GM12878 (cell line): Measurements from ENCODE around the gene ARHGAP30. TPM values are rescaled to one million over a fixed set of nuclear protein-coding genes. Genes with fewer than 3 reads are reported as not detected.
A peak's percentile ranks its signal among the peaks of the same experiment; 100 is the strongest.

Experiments
- ATAC-seq: fragments of 200-7000 bp; cut with Tn5 transposase; 3 replicates; pipeline ENCODE4 v1.9.1; 2020; ENCODE audit warnings: mild to moderate bottlenecking, moderate library complexity
- BruUV-seq: library from RNA; stranded (reverse); fragments of 400-500 nt; replicated peaks from 2 replicates; lab custom pipeline; 2021; lab: Mats Ljungman, UMichigan
- CTCF ChIA-PET: fragments of 300-600 bp; sonication (Branson Sonifier 250); formaldehyde crosslinking; extraction: SDS; loops from one replicate; lab custom pipeline; 2021; ENCODE audit warnings: inconsistent platforms; lab: Yijun Ruan, JAX
- POLR2A ChIA-PET: fragments of 350-600 bp; formaldehyde crosslinking; extraction: SDS; loops from one replicate; lab custom pipeline; 2021; ENCODE audit warnings: inconsistent platforms; lab: Charles Lee
- RAD21 ChIA-PET: fragments of 300-600 bp; sonication (Branson Sonifier 250); formaldehyde crosslinking; loops from one replicate; lab custom pipeline; 2023; ENCODE audit warnings: antibody characterized with exemption; ENCODE audit not compliant: unreplicated experiment; lab: Charles Lee
- SMC1A ChIA-PET: fragments of 300-600 bp; sonication (Branson Sonifier 250); formaldehyde crosslinking; loops from one replicate; lab custom pipeline; 2023; ENCODE audit not compliant: unreplicated experiment, uncharacterized antibody; lab: Charles Lee
- DNase-seq: peaks from one replicate; pipeline ENCODE4 v3.0.0-alpha.2; 2011; ENCODE audit warnings: low read depth, low spot score
- FAIRE-seq: peaks from 3 replicates; lab custom pipeline; 2011; peaks lifted over from hg19 to GRCh38; lab: Jason Lieb, UNC
- H2AFZ ChIP-seq: 2 replicates; pipeline ENCODE4 v1.6.0; 2011; ENCODE audit warnings: low read depth, low read length, control low read depth; ENCODE audit not compliant: control insufficient read depth
- H3K27ac ChIP-seq: 2 replicates; pipeline ENCODE4 v1.5.1; 2011; ENCODE audit warnings: control low read depth; ENCODE audit not compliant: control insufficient read depth, insufficient read depth
- H3K27me3 ChIP-seq, 2 experiments: replicated peaks in 1 of 2; 2 replicates each; pipeline versions ENCODE4 v1.6.0 to v1.6.1; 2011; ENCODE audit warnings: low read length in 1 of 2; ENCODE audit not compliant: control insufficient read depth in 2 of 2, insufficient read depth in 2 of 2
- H3K36me3 ChIP-seq, 2 experiments: 2 replicates each; pipeline ENCODE4 v1.5.1; 2011; ENCODE audit warnings: low read length in 1 of 2; ENCODE audit not compliant: control insufficient read depth in 2 of 2, insufficient read depth in 2 of 2
- H3K4me1 ChIP-seq: 2 replicates; pipeline ENCODE4 v1.6.1; 2011; ENCODE audit warnings: mild to moderate bottlenecking, low read length, moderate library complexity, mixed read lengths; ENCODE audit not compliant: control insufficient read depth, insufficient read depth
- H3K4me2 ChIP-seq: 2 replicates; pipeline ENCODE4 v1.6.0; 2011; ENCODE audit warnings: control low read depth; ENCODE audit not compliant: control insufficient read depth, insufficient read depth
- H3K4me3 ChIP-seq: fragments of 200-600 bp; sonication (generic); 2 replicates; pipeline ENCODE4 v1.5.1; 2016
- H3K79me2 ChIP-seq: 2 replicates; pipeline ENCODE4 v1.6.0; 2011; ENCODE audit warnings: low read length; ENCODE audit not compliant: control insufficient read depth, insufficient read depth
- H3K9ac ChIP-seq: 2 replicates; pipeline ENCODE4 v1.8.0; 2011; ENCODE audit warnings: low read length, control low read depth, mixed read lengths; ENCODE audit not compliant: control insufficient read depth, insufficient read depth
- H3K9me3 ChIP-seq: replicated peaks from 3 replicates; pipeline ENCODE4 v1.5.1; 2011; ENCODE audit warnings: mild to moderate bottlenecking, low read length; ENCODE audit not compliant: control insufficient read depth, insufficient read depth
- H4K20me1 ChIP-seq: 2 replicates; pipeline ENCODE4 v1.6.0; 2011; ENCODE audit not compliant: control insufficient read depth, insufficient read depth
- CREM ChIP-seq: IDR thresholded peaks from 2 replicates; pipeline ENCODE4 v1.6.1; 2014; ENCODE audit warnings: antibody characterized with exemption, low read depth
- FOXM1 ChIP-seq: IDR thresholded peaks from 2 replicates; pipeline ENCODE4 v1.6.1; 2012; ENCODE audit warnings: low read depth, mild to moderate bottlenecking, inconsistent platforms, low read length, moderate library complexity
- GATAD2B ChIP-seq: fragments of 450-650 bp; conservative IDR thresholded peaks from 2 replicates; pipeline ENCODE4 v1.6.1; 2017; ENCODE audit warnings: low read depth, mild to moderate bottlenecking, moderate library complexity
- HDAC2 ChIP-seq: fragments of 200-600 bp; sonication (generic); IDR thresholded peaks from 2 replicates; pipeline ENCODE4 v1.6.1; 2017
- IKZF2 ChIP-seq, 2 experiments: fragments of 450-650 bp; IDR thresholded peaks; 2 replicates each; pipeline ENCODE4 v1.6.1; 2017; ENCODE audit warnings: mild to moderate bottlenecking in 2 of 2, moderate library complexity in 2 of 2
- KLF5 ChIP-seq: fragments of 450-650 bp; IDR thresholded peaks from 2 replicates; pipeline ENCODE4 v1.6.1; 2014; ENCODE audit warnings: mild to moderate bottlenecking; ENCODE audit not compliant: partially characterized antibody
- NBN ChIP-seq: fragments of 450-650 bp; IDR thresholded peaks from 2 replicates; pipeline ENCODE4 v1.6.1; 2016
- PAX8 ChIP-seq: fragments of 450-650 bp; IDR thresholded peaks from 2 replicates; pipeline ENCODE4 v1.6.1; 2017; ENCODE audit warnings: mild to moderate bottlenecking, moderate library complexity
- PML ChIP-seq: IDR thresholded peaks from 2 replicates; pipeline ENCODE4 v1.6.1; 2012; ENCODE audit warnings: low read length, inconsistent platforms
- POLR2A ChIP-seq: IDR thresholded peaks from 2 replicates; pipeline ENCODE4 v1.6.1; 2011; ENCODE audit warnings: low read depth, mild to moderate bottlenecking, low read length
- RCOR1 ChIP-seq: conservative IDR thresholded peaks from 2 replicates; pipeline ENCODE4 v1.6.1; 2012; ENCODE audit warnings: low read depth, low read length, improper control_type of control experiment
- SPI1 ChIP-seq: IDR thresholded peaks from 2 replicates; pipeline ENCODE4 v1.6.1; 2011; ENCODE audit warnings: low read depth, mild to moderate bottlenecking, low read length, moderate library complexity, borderline replicate concordance; ENCODE audit not compliant: insufficient read depth
- TAF1 ChIP-seq: IDR thresholded peaks from 2 replicates; pipeline ENCODE4 v1.6.1; 2011; ENCODE audit warnings: mild to moderate bottlenecking, low read depth, low read length, borderline replicate concordance
- TCF3 ChIP-seq: IDR thresholded peaks from 2 replicates; pipeline ENCODE4 v1.6.1; 2012; ENCODE audit warnings: low read depth, mild to moderate bottlenecking, low read length, borderline replicate concordance; ENCODE audit not compliant: insufficient read depth
- WGBS: methylation state at CpG from one replicate; pipeline ENCODE4 v1.1.6; 2016; ENCODE audit warnings: low lambda C conversion rate; ENCODE audit not compliant: insufficient replicate concordance, insufficient coverage; ENCODE audit errors: missing lambda C conversion rate; 5-methylcytosine and 5-hydroxymethylcytosine counted together
- in situ Hi-C: fragments of 300-500 bp; cut with MboI; formaldehyde crosslinking; loops from 9 replicates; pipeline ENCODE4 v1.14.3; 2018; ENCODE audit warnings: mixed read lengths
- intact Hi-C: fragments of 100-400 bp; cut with micrococcal nuclease; formaldehyde crosslinking; loops from one replicate; pipeline ENCODE4 v1.14.2; 2022; ENCODE audit not compliant: unreplicated experiment
- polyA plus RNA-seq, 11 experiments: library from polyadenylated mRNA; depleted of rRNA in 4 of 11; unstranded in 6 of 11; stranded (reverse) in 5 of 11; fragments of >200 nt; fragmentation: Nextera tagmentation in 4 of 11; fragmentation: Illumina TruSeq in 1 of 11; extraction: Ambion mirVana in 4 of 11; extraction: Trizol in 1 of 11; gene quantifications; 1 replicate in 1 of 11; 2 replicates in 10 of 11; pipeline versions ENCODE4 v1.2.1 to v1.2.3, GENCODE V29; 2011 to 2016; ENCODE audit warnings: inconsistent platforms in 2 of 11, missing spikeins in 2 of 11, low read depth in 1 of 11
- total RNA-seq, 4 experiments: library from RNA; depleted of rRNA in 3 of 4; stranded (reverse); fragments of >200 nt in 3 of 4; fragmentation: Illumina TruSeq in 1 of 4; extraction: Trizol in 1 of 4; gene quantifications; 2 replicates each; pipeline versions ENCODE4 v1.2.1 to v1.2.3, GENCODE V29; 2013 to 2021
- TF ChIP-seq, protein P1 (sequence below): IDR thresholded peaks from 2 replicates; pipeline ENCODE4 v1.6.1; 2011; ENCODE audit warnings: mild to moderate bottlenecking, low read depth, low read length, moderate library complexity; ENCODE audit not compliant: insufficient replicate concordance
- TF ChIP-seq, protein P2 (sequence below): IDR thresholded peaks from 2 replicates; pipeline ENCODE4 v1.6.1; 2011; ENCODE audit warnings: borderline replicate concordance, low read depth, mild to moderate bottlenecking, moderate library complexity, low read length; ENCODE audit not compliant: insufficient read depth, poor library complexity, severe bottlenecking
- TF ChIP-seq, protein P3 (sequence below): fragments of 450-650 bp; IDR thresholded peaks from 2 replicates; pipeline ENCODE4 v1.6.1; 2017; ENCODE audit warnings: antibody characterized with exemption, mild to moderate bottlenecking, moderate library complexity

ARHGAP30 gene
- total and polyA plus RNA-seq, 10 of the 15 experiments (the other 5 are each of a cell fraction or from before 2014, with no cell fraction given): 12.9 to 143 (median 76.3) TPM

DNA sequence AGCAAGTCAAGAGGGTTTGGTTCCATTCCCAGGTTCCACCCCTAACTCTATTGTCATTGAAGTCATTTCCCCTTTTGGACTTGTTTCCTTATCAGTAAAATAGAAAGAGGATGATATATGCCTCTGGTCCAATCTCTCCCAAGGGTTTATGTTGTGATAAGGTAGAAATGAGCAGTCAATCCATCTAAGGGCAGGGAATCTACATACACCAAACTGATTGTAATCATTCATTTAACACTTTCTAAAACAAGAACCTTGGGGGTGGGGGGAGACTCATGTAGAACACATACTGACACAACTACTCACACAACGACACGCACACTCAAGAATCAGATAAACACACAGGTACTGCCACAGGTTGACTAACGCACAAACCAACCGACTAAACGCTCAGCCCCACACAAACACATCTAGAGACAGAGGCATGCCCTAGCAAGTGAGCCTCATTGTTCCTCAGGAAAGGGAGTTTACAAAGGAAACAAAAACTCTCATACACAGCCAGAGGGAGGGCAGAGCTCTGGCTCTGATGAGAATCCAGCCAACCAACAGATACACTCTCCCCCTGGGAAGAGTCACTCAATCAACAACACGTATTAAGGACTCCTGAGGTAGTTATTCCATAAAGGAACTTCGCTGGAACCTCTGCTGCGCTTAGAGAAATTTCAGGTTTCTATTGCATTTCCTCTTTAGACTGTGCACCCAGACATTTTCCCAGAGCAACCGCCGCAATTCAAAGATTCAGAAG lies 49.8 kb downstream of the ARHGAP30 start:
- DNase-seq (no peak), FAIRE-seq (peak; percentile 70), ATAC-seq (peak; percentile 16)
- H3K79me2 ChIP-seq: peaks cover 34% of the 10 kb centered on the region
- H3K4me1 ChIP-seq: peaks cover 19% of the 10 kb centered on the region
- peak overlapping the region; percentile 83 for H2AFZ ChIP-seq
- peak overlapping the region; percentile 33 for H3K27ac ChIP-seq
- H3K4me3 ChIP-seq: peak overlapping the region; percentile 75
- TF ChIP-seq NBN (no peak), TAF1 (no peak), KLF5 (no peak), HDAC2 (no peak), GATAD2B (no peak), IKZF2 (IDR thresholded peaks at IDR 0.05) (no peak; a peak in 2 of 4 replicates), TCF3 (0 out of 2 replicates have a peak, but pooled peaks have one; percentile 20), FOXM1 (no peak), RCOR1 (no peak), CREM (no peak), PML (no peak), POLR2A (no peak), SPI1 (peak; percentile 21; the same call in 1 of the 2 replicates), PAX8 (no peak)
- TF ChIP-seq, protein P1, sequence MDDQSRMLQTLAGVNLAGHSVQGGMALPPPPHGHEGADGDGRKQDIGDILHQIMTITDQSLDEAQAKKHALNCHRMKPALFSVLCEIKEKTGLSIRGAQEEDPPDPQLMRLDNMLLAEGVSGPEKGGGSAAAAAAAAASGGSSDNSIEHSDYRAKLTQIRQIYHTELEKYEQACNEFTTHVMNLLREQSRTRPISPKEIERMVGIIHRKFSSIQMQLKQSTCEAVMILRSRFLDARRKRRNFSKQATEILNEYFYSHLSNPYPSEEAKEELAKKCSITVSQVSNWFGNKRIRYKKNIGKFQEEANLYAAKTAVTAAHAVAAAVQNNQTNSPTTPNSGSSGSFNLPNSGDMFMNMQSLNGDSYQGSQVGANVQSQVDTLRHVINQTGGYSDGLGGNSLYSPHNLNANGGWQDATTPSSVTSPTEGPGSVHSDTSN: peak; percentile 36
- TF ChIP-seq, protein P2, sequence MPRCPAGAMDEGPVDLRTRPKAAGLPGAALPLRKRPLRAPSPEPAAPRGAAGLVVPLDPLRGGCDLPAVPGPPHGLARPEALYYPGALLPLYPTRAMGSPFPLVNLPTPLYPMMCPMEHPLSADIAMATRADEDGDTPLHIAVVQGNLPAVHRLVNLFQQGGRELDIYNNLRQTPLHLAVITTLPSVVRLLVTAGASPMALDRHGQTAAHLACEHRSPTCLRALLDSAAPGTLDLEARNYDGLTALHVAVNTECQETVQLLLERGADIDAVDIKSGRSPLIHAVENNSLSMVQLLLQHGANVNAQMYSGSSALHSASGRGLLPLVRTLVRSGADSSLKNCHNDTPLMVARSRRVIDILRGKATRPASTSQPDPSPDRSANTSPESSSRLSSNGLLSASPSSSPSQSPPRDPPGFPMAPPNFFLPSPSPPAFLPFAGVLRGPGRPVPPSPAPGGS: peak; percentile 60
- TF ChIP-seq, protein P3, sequence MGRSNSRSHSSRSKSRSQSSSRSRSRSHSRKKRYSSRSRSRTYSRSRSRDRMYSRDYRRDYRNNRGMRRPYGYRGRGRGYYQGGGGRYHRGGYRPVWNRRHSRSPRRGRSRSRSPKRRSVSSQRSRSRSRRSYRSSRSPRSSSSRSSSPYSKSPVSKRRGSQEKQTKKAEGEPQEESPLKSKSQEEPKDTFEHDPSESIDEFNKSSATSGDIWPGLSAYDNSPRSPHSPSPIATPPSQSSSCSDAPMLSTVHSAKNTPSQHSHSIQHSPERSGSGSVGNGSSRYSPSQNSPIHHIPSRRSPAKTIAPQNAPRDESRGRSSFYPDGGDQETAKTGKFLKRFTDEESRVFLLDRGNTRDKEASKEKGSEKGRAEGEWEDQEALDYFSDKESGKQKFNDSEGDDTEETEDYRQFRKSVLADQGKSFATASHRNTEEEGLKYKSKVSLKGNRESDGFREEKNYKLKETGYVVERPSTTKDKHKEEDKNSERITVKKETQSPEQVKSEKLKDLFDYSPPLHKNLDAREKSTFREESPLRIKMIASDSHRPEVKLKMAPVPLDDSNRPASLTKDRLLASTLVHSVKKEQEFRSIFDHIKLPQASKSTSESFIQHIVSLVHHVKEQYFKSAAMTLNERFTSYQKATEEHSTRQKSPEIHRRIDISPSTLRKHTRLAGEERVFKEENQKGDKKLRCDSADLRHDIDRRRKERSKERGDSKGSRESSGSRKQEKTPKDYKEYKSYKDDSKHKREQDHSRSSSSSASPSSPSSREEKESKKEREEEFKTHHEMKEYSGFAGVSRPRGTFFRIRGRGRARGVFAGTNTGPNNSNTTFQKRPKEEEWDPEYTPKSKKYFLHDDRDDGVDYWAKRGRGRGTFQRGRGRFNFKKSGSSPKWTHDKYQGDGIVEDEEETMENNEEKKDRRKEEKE: no peak
- H3K9ac ChIP-seq: peak overlapping the region; percentile 57
- BruUV-seq: no TSS peak
- SMC1A ChIA-PET: interaction anchor here (0.6 to 4.2 kb wide), 15 partner anchors 7 to 77 kb away, joined by 3 to 23 read pairs (median 6); partner anchors contain the start of genes ARHGAP30, KLHDC9 and USF1
- peak overlapping the region; percentile 88 for H3K4me2 ChIP-seq
- no peaks in the 10 kb centered on the region for H3K36me3 ChIP-seq
- CTCF ChIA-PET: interaction anchor here (1.1 to 3.4 kb wide), 9 partner anchors 8 to 375 kb away, joined by 3 to 18 read pairs (median 8); partner anchors contain the start of genes ARHGAP30, TSTD1 and USF1
- intact Hi-C loops: no loop called here
- RAD21 ChIA-PET: interaction anchor here (1.2 to 4.4 kb wide), 6 partner anchors 18 to 77 kb away, joined by 3 to 40 read pairs (median 18); partner anchors contain the start of genes ARHGAP30, ITLN2, KLHDC9 and TSTD1
- no peaks in the 10 kb centered on the region for H3K27me3 ChIP-seq
- H3K9me3 ChIP-seq: no peaks in the 10 kb centered on the region
- WGBS: 62% methylated on average over 10 of the region's 10 CpGs
- in situ Hi-C loops: no loop called here
- no peaks in the 10 kb centered on the region for H4K20me1 ChIP-seq
- POLR2A ChIA-PET: interaction anchor here (0.6 to 2.8 kb wide), 12 partner anchors 9 to 264 kb away, joined by 3 to 36 read pairs (median 4); partner anchors contain the start of genes ARHGAP30, TSTD1 and USF1
